Activated CD8-positive, alpha-beta T cell treated with anti-CD3 and anti-CD28 coated beads, Interleukin-2, amount 10 ng/mL, durations not matched to agents 7 days and 5 days (primary cell): ENCODE results near the gene MAPRE2. TPM values are rescaled to one million over a fixed set of nuclear protein-coding genes. Genes with fewer than 3 reads are reported as not detected.

Experiments
- ATAC-seq: fragments of 150-1000 bp; cut with Tn5 transposase; one replicate; pipeline ENCODE4 v1.10.0; 2021; ENCODE audit warnings: moderate library complexity
- CTCF ChIA-PET: fragments of 350-600 bp; sonication (Branson Sonifier 250); formaldehyde crosslinking; loops from one replicate; lab custom pipeline; 2021; ENCODE audit warnings: antibody characterized with exemption; lab: Charles Lee
- POLR2A ChIA-PET: fragments of 350-600 bp; sonication (Branson Sonifier 250); formaldehyde crosslinking; loops from one replicate; lab custom pipeline; 2021; ENCODE audit warnings: antibody characterized with exemption; lab: Charles Lee
- DNase-seq: peaks from one replicate; pipeline ENCODE4 v3.0.0-alpha.2; 2020
- H3K27ac Mint-ChIP-seq: one replicate; pipeline ENCODE4 v1.8.0; 2021; ENCODE audit warnings: mild to moderate bottlenecking, mixed read lengths
- H3K27me3 Mint-ChIP-seq: one replicate; pipeline ENCODE4 v1.8.0; 2021; ENCODE audit warnings: low read depth, mixed read lengths
- H3K36me3 Mint-ChIP-seq: one replicate; pipeline ENCODE4 v1.8.0; 2021; ENCODE audit warnings: low read depth, mixed read lengths
- H3K4me1 Mint-ChIP-seq: one replicate; pipeline ENCODE4 v1.8.0; 2021; ENCODE audit warnings: low read depth, mixed read lengths
- H3K4me3 Mint-ChIP-seq: one replicate; pipeline ENCODE4 v1.8.0; 2021; ENCODE audit warnings: mild to moderate bottlenecking, mixed read lengths
- H3K9me3 Mint-ChIP-seq: one replicate; pipeline ENCODE4 v1.8.0; 2022; ENCODE audit warnings: mixed read lengths; ENCODE audit not compliant: insufficient read depth
- total RNA-seq, 2 experiments: library from RNA; stranded (reverse); gene quantifications; one replicate each; pipeline ENCODE4 v1.2.3, GENCODE V29; 2021

The MAPRE2 gene
- total RNA-seq: 10 to 100 TPM; 49.0 to 53.6 TPM

DNA sequence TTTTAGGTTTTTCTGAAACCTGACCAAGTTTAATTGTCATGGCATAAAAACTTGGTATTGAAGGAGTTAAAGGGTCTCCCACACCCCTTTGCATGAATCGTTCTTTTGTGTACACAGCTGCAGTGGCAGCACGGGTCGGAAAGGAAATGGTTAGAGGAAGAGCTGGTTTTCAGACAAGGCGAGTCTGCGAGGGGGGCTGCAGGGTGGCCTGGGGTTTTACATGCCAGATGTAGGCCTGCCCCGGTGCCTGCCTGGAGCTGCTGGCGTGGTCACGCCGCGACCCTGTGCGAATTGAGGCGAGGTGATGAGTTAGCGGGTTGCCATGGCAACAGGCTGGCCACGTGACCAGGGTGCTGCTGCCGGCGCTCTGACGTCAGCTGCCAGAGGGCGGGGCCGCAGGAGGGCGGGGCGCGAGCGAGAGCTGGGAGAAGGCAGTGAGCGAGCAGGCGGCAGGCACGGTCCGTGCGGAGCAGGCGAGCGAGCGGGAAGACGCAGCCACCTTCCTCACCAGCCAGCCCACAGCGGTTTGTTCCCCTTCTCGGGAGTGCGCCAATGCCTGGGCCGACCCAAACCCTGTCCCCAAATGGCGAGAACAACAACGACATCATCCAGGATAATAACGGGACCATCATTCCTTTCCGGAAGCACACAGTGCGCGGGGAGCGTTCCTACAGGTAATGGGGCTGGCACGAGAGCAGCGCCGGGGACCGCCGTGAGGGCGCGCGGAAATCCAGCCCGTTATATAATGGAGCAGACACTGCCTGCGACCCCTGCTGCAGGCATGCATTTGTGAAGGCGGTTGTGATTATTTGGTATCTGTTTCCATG lies at the start of gene MAPRE2:
MAPRE2 (plus strand) TSS at position 426 of the 827 bp plus-strand sequence; CDS start at position 553, 127 bp downstream.
- H3K4me1 Mint-ChIP-seq: peaks cover 63% of the 10 kb centered on the region
- POLR2A ChIA-PET: interaction anchor here (0.7 to 3.2 kb wide), 9 partner anchors 9 to 303 kb away, joined by 3 to 117 read pairs (median 4); partner anchors contain the start of genes ZNF24 and ZSCAN30
- CTCF ChIA-PET: interaction anchor here (0.8 to 5.7 kb wide), 6 partner anchors 8 to 102 kb away, joined by 3 to 160 read pairs (median 4); no protein-coding TSS in a partner anchor

DNA sequence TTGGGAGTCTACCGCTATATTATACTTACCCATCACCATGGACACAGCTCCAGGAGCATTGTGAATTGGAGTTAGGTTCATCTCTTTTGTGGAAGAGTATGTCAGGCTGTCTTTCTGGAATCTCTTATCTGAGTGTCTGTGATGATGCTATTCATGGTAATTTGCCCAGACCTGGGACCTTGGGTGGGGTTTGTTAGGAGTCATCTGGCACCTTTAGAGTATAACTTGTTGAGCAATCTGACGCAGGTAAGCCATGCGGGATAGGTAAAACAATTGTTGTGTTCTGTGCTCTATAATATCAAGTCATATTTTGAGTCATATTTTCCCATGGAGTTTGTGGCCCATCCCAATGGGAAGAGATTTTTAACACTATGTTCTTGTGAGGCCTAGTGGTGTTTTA lies 49.7 kb upstream of the MAPRE2 start:
- CTCF ChIA-PET: interaction anchor here (1.3 to 2.0 kb wide), 2 partner anchors 19 to 39 kb away, joined by 3 to 4 read pairs; no protein-coding TSS in a partner anchor

More for the DNA sequence above, at the start of gene MAPRE2:
- ATAC-seq (peak; percentile 90), DNase-seq (peak; percentile 99)
- H3K36me3 Mint-ChIP-seq: peaks cover 8% of the 10 kb centered on the region
- H3K27ac Mint-ChIP-seq: peak within 1 kb of the TSS; percentile 97
- H3K9me3 Mint-ChIP-seq: no peaks in the 10 kb centered on the region
- no peaks in the 10 kb centered on the region for H3K27me3 Mint-ChIP-seq
- peak within 1 kb of the TSS; percentile 94 for H3K4me3 Mint-ChIP-seq

DNA sequence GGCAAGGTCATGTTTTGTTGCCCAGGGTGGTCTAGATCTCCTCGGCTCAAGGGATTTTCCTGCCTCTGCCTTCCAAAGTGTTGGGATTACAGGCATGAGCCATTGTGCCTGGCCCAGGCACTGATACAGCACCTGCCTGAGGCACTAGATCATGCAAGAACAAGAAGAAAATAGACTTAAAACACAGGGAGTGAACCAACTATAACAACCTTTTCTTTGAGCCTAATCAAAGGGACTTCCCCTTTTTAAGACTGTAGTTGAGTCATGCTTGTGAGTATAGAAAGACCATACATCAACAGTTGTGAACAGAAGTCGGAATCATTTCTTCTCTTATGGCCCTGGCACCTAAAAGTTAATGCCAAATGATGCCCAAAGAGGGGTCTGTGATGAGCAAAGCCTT lies 47.9 kb upstream of the MAPRE2 start:
- Mint-ChIP-seq H3K36me3 (no peaks in the 10 kb centered on the region), H3K27ac (no peak overlapping the region), H3K9me3 (no peaks in the 10 kb centered on the region), H3K27me3 (peaks cover 3% of the 10 kb centered on the region), H3K4me3 (no peak overlapping the region), H3K4me1 (no peaks in the 10 kb centered on the region)
- DNase-seq: no peak
- no peak for ATAC-seq
- POLR2A ChIA-PET: no interaction called here
- CTCF ChIA-PET: no interaction called here

More for the DNA sequence above, 49.7 kb upstream of the MAPRE2 start:
- H3K4me1 Mint-ChIP-seq: no peaks in the 10 kb centered on the region
- H3K36me3 Mint-ChIP-seq: no peaks in the 10 kb centered on the region
- ATAC-seq: no peak
- H3K27ac Mint-ChIP-seq: no peak overlapping the region
- no peaks in the 10 kb centered on the region for H3K9me3 Mint-ChIP-seq
- peaks cover 3% of the 10 kb centered on the region for H3K27me3 Mint-ChIP-seq
- POLR2A ChIA-PET: no interaction called here
- H3K4me3 Mint-ChIP-seq: no peak overlapping the region
- DNase-seq: no peak

DNA sequence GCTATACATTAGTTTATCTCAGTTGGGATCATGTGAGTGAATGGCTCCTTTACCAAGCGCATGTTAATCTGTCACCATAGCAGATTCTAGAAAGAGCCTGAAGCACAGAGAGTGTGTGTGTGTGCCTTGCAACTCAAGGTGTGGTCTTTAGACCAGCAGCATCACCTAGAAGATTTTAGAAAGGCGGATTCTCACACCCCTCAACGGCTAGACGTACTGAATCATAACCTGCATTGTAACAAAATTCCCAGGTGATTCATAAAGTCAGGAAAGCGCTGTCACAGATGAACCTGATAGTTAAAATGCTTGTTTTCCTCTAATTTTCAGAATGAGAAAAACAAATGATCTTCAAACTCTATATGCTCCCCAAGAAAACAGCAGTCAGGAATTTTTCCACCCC lies 45.5 kb upstream of the MAPRE2 start:
- no peak for ATAC-seq
- CTCF ChIA-PET: no interaction called here

DNA sequence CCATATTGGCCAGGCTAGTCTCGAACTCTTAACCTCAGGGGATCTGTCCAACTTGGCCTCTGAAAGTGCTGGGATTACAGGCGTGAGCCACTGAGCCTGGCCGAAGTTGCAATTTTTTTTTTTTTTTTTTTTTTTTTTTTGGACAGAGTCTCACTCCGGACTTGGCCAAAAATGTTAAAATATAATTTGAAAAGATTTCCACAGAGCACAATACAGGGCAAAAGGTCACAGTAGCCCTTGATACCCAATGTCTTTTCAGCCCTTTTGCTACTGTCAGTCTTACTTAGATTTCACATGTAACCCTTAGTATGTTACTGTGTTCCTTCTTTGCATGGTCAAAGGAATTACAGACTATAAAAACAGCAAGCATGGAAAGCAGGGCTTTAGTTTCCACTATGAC lies 42.6 kb upstream of the MAPRE2 start:
- Mint-ChIP-seq H3K4me1 (no peaks in the 10 kb centered on the region), H3K4me3 (no peak overlapping the region), H3K9me3 (no peaks in the 10 kb centered on the region), H3K36me3 (no peaks in the 10 kb centered on the region), H3K27ac (no peak overlapping the region), H3K27me3 (no peaks in the 10 kb centered on the region)
- ChIA-PET CTCF (no interaction called here), POLR2A (no interaction called here)
- no peak for DNase-seq
- ATAC-seq: no peak

More for the DNA sequence above, 45.5 kb upstream of the MAPRE2 start:
- POLR2A ChIA-PET: no interaction called here
- Mint-ChIP-seq H3K36me3 (no peaks in the 10 kb centered on the region), H3K27ac (no peak overlapping the region), H3K4me3 (no peak overlapping the region), H3K9me3 (no peaks in the 10 kb centered on the region), H3K4me1 (no peaks in the 10 kb centered on the region), H3K27me3 (peaks cover 3% of the 10 kb centered on the region)
- no peak for DNase-seq

DNA sequence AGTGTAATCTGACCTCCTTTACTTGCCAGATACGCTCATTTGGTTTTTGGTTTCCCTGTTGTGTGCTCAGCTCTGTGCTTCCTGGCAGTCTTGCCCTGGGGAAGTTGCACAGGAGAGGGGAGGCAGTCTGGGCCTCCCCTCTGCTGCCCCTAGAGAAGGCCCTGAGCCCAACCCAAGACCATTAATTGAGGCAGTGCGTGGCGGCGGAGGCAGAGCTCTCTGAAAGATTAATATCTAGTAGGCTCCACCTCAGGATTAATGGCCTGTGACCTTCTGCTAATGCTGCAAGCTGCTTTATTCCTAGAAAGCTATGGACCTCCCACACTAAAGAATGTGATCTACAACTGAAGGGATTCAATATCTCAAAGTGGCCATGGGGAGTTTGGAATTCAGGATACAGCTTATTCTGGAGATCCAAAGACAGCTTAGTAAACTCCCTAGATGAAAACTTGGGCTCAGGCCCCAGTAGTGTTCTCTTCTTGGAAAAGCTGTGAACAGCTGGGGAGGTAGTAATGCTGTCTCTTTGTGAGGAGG lies 41.4 kb upstream of the MAPRE2 start:
- Mint-ChIP-seq H3K9me3 (no peaks in the 10 kb centered on the region), H3K4me1 (no peaks in the 10 kb centered on the region), H3K27me3 (no peaks in the 10 kb centered on the region), H3K4me3 (no peak overlapping the region), H3K36me3 (no peaks in the 10 kb centered on the region), H3K27ac (no peak overlapping the region)
- DNase-seq: no peak
- POLR2A ChIA-PET: no interaction called here
- CTCF ChIA-PET: interaction anchor here (1.5 kb wide), 1 partner anchor 144 kb away, joined by 3 read pairs; no protein-coding TSS in a partner anchor
- ATAC-seq: no peak

DNA sequence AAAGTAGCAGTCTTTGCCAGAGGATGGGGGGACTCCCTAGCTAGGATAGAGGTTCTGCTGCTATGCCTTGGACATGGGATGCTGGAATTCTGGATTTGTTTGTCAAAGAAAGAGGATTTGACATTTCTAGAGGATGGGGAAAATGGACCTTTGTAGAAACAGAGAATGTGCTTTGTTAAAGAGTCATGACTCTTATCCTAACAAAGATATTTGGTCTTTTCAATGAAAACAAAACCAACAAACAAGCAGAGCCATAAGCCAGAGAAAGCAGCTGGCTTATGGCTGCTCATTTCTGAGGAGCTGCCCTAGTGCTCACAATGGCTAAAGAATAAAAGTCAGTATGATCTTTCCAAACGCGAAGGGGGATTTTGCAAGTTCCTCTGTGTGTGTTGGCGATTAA lies 40.8 kb upstream of the MAPRE2 start:
- POLR2A ChIA-PET: no interaction called here
- no peak for ATAC-seq
- Mint-ChIP-seq H3K9me3 (no peaks in the 10 kb centered on the region), H3K27me3 (no peaks in the 10 kb centered on the region), H3K36me3 (no peaks in the 10 kb centered on the region), H3K4me3 (no peak overlapping the region), H3K27ac (no peak overlapping the region), H3K4me1 (no peaks in the 10 kb centered on the region)
- DNase-seq: no peak
- CTCF ChIA-PET: interaction anchor here (1.5 kb wide), 1 partner anchor 143 kb away, joined by 3 read pairs; no protein-coding TSS in a partner anchor

DNA sequence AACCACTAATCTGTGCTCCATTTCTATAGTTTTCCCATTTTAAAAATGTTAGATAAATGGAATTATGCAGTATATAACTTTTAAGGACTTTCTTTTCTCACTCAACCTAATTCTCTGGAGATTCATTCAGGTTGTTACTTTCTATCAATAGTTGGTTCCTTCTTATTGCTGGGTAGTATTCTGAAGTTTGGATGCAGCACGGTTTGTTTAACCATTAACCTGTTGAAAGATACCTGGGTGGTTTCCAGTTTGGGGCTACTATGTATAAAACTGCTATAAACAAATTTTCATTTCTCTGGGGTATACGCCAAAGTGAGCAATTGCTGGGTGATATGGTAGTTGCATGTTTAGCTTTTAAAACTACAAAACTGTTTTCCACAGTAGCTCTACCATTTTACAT lies 39.1 kb upstream of the MAPRE2 start:
- no peaks in the 10 kb centered on the region for H3K9me3 Mint-ChIP-seq
- POLR2A ChIA-PET: no interaction called here
- H3K4me1 Mint-ChIP-seq: no peaks in the 10 kb centered on the region
- DNase-seq (no peak), ATAC-seq (no peak)
- H3K27ac Mint-ChIP-seq: no peak overlapping the region
- no peak overlapping the region for H3K4me3 Mint-ChIP-seq
- H3K36me3 Mint-ChIP-seq: no peaks in the 10 kb centered on the region
- CTCF ChIA-PET: interaction anchor here (1.4 kb wide), 1 partner anchor 27 kb away, joined by 4 read pairs; no protein-coding TSS in a partner anchor
- H3K27me3 Mint-ChIP-seq: no peaks in the 10 kb centered on the region

DNA sequence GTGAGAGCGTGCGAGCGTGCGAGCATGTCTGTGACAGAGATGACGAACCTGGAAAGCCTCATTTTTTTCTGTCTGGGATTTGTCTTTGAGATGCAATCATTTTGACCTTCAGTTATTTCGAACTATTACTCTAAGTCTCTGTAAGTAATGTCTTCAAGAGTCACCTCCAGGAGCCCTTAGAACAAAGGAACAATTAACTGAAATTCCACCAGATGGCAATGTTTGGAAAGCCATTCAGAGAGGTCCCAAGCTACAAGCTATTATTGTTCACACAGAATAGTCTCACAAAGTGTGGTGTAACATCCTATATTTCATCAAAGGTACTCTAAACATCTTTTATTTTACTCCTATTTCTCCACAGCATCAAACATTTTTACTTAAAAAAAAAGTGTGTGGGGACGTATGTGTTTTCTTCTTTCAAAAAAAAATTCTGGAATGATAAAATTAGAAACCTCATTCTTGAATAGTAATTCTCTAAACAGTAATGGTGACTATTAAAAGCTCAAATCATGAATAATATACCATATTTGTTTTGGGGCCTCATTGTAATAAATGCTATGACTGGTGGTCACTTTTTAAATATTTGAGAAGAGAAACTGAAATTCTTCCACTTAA lies 35.1 kb upstream of the MAPRE2 start:
- ChIA-PET POLR2A (no interaction called here), CTCF (interaction anchor here (0.5 to 1.9 kb wide), 26 partner anchors 15 to 380 kb away, joined by 3 to 23 read pairs (median 4); partner anchors contain the start of genes MAPRE2, ZNF24 and ZNF397)
- no peaks in the 10 kb centered on the region for H3K9me3 Mint-ChIP-seq
- no peaks in the 10 kb centered on the region for H3K4me1 Mint-ChIP-seq
- peak; percentile 85 for ATAC-seq
- no peak overlapping the region for H3K27ac Mint-ChIP-seq
- no peaks in the 10 kb centered on the region for H3K36me3 Mint-ChIP-seq
- peak; percentile 35 for DNase-seq
- H3K27me3 Mint-ChIP-seq: no peaks in the 10 kb centered on the region
- H3K4me3 Mint-ChIP-seq: no peak overlapping the region

DNA sequence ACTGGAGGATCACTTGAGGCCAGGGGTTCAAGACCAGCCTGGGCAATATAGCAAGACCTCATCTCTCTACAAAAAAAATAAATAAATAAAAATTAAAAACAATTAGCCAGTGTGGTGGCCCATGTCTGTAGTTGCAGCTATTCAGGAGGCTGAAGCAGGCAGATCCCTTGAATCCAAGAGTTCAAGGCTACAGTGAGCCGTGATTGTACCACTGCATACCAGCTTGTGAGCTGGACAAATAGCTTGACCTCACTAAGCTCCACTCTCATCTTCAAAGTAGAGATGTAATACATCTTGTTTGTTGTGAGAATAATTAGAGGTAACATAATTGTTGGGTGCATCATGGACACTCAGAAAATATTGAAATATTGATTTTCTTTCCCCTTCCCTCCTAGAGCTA lies 31.1 kb upstream of the MAPRE2 start:
- Mint-ChIP-seq H3K27me3 (no peaks in the 10 kb centered on the region), H3K27ac (no peak overlapping the region), H3K4me3 (no peak overlapping the region), H3K9me3 (no peaks in the 10 kb centered on the region), H3K36me3 (no peaks in the 10 kb centered on the region), H3K4me1 (no peaks in the 10 kb centered on the region)
- ATAC-seq (no peak), DNase-seq (no peak)
- ChIA-PET CTCF (interaction anchor here (1.2 to 1.5 kb wide), 3 partner anchors 18 to 134 kb away, joined by 3 to 4 read pairs (median 3); no protein-coding TSS in a partner anchor), POLR2A (no interaction called here)

DNA sequence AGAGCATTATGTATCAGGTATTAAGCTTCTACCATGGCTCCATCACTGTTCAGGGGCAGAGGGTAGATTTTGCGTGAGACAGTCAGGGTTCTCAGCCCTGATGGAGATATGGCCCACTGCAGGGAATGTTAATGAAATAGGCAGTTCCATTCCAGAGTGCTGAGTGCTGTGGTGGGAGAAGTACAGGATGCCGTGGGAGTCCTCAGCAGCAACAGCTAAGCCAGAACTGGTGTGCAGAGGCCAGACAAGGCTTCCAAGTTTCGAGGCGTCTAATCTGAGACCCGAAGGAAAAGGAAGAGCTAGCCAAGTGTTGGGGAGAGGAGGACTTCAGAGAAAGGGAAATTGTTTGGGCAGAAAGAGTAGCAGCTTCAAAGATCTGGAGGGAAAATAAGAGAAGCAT lies 30.2 kb upstream of the MAPRE2 start:
- CTCF ChIA-PET: interaction anchor here (1.1 to 1.5 kb wide), 4 partner anchors 19 to 133 kb away, joined by 3 to 4 read pairs (median 3); no protein-coding TSS in a partner anchor
- DNase-seq (no peak), ATAC-seq (no peak)
- Mint-ChIP-seq H3K27ac (no peak overlapping the region), H3K4me1 (no peaks in the 10 kb centered on the region), H3K36me3 (no peaks in the 10 kb centered on the region), H3K27me3 (no peaks in the 10 kb centered on the region), H3K9me3 (no peaks in the 10 kb centered on the region), H3K4me3 (no peak overlapping the region)
- POLR2A ChIA-PET: no interaction called here
